ENCODE measurements around the gene SEMA5B.

GRCh38 chr3:123054931-123055330 is 27.4 kb upstream of the SEMA5B start:
- TF ChIP-seq REST (IDR thresholded peaks at IDR 0.05; ENCODE audit: insufficient read depth in 1 of 2, low read depth in 2 of 2, low read length in 2 of 2) (no peak), POLR2AphosphoS5 (IDR thresholded peaks at IDR 0.05; ENCODE audit: low read depth, low read length) (no peak), TAF1 (IDR thresholded peaks at IDR 0.05; ENCODE audit: borderline replicate concordance, insufficient read depth, low read length) (no peak), SIN3A (IDR thresholded peaks at IDR 0.05; ENCODE audit: borderline replicate concordance, insufficient read depth, low read length) (no peak)

Measured in PFSK-1 (cell line).